ENCODE measurements around the gene EPHA7. TPM values are rescaled to one million over a fixed set of nuclear protein-coding genes. Genes with fewer than 3 reads are reported as not detected.

The EPHA7 gene
- total RNA-seq, 4 donors from 2014 or later, result under 0.01 to 0.39 (median 0.21) TPM

DNA sequence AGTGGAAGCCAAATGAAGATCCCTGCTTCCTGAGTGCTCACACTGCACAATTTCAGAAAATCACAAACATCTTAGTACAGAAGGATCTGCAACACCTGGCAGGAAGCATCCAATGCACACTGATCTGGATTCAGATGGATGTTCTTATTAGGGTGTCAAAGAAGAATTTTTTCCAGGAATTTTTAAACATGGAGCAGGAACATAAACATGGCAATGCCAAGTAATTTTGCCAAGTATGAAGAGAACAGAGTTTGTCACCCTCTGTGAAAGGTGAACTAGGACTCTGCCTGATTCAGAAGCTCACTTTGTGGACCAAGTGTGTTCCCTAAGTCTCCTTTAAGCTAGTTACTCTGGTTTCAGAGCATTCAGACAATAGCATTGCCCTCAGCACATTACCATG, 208.5 kb downstream of the EPHA7 start:
- no peak for TF ChIP-seq POLR2A (IDR thresholded peaks at IDR 0.05)
- TF ChIP-seq CTCF (IDR thresholded peaks at IDR 0.05), result no peak
- H3K27me3 ChIP-seq, result no peaks in the 10 kb centered on the region
- no peak for DNase-seq
- no peak overlapping the region for H3K4me3 ChIP-seq (replicated peaks in 1 of 3)
- no peaks in the 10 kb centered on the region for H3K36me3 ChIP-seq
- no peaks in the 10 kb centered on the region for H3K9me3 ChIP-seq
- no peaks in the 10 kb centered on the region for H3K4me1 ChIP-seq
- no peak overlapping the region for H3K27ac ChIP-seq
- intact Hi-C loops (cut with DNase I), result no loop called here

GRCh38 chr6:93209358-93209757, 210.0 kb downstream of the EPHA7 start:
- Histone ChIP-seq H3K4me1 (no peaks in the 10 kb centered on the region), H3K36me3 (no peaks in the 10 kb centered on the region), H3K4me3 (replicated peaks in 1 of 3) (no peak overlapping the region), H3K9me3 (no peaks in the 10 kb centered on the region), H3K27me3 (no peaks in the 10 kb centered on the region), H3K27ac (no peak overlapping the region)
- 69 to 77% methylated on average over 4 of the region's 4 CpGs for WGBS, 2 donors
- intact Hi-C loops (cut with DNase I), result no loop called here
- TF ChIP-seq CTCF (IDR thresholded peaks at IDR 0.05) (no peak), POLR2A (IDR thresholded peaks at IDR 0.05) (no peak)
- no peak for DNase-seq

DNA sequence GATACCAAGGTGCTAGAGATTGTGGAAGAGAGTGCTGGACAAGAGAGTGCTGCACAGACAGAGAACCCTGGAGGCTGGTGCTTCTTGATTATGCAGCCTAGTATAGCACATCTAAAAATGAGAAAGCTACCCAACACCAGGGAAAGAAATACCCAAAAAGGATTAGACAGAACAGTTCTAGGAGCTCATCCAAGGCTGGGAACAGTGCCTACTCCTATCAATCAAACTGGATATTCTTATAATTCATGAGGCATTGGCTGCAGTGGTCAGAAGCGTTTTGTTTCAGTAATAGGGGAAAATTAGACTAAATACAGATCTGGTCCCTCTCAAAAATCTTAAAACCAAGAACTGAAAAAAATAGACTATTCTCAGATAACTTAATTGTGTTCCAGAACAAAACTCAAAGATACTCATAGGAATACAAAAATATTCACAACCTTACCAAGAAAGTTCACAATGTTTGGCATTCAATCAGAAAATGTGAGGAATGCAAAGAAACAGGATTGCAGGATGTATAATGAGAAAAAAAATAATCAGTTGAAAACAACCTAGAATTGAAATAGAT, 222.9 kb downstream of the EPHA7 start:
- no peaks in the 10 kb centered on the region for H3K36me3 ChIP-seq
- H3K27me3 ChIP-seq, result no peaks in the 10 kb centered on the region
- intact Hi-C loops (cut with DNase I), result no loop called here
- 59 to 78% methylated on average over 1 of the region's 1 CpG for WGBS, 2 donors
- no peak overlapping the region for H3K4me3 ChIP-seq (replicated peaks in 1 of 3)
- H3K4me1 ChIP-seq, result no peaks in the 10 kb centered on the region
- DNase-seq, result no peak
- TF ChIP-seq POLR2A (IDR thresholded peaks at IDR 0.05) (no peak), CTCF (IDR thresholded peaks at IDR 0.05) (no peak)
- H3K9me3 ChIP-seq, result no peaks in the 10 kb centered on the region
- H3K27ac ChIP-seq, result no peak overlapping the region

DNA sequence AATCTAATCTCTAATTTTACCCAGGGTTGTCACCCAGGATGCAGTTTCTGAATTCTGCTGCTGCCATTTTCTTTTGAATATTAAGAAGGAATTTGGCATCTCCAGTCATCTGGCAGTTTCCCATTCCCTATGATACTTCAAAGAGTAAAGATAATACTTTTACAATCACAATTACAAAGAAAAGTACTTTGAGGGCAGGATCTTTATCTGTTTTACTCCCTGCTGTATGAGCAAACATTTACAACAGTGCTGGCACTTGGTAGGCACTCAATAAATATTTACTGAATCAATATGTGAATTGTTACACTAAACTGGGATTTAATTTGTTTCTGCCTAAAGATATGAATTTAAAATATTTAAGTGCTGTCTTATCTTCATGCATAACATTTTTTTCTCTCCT, 224.9 kb downstream of the EPHA7 start:
- no peaks in the 10 kb centered on the region for H3K4me1 ChIP-seq
- no peak for DNase-seq

DNA sequence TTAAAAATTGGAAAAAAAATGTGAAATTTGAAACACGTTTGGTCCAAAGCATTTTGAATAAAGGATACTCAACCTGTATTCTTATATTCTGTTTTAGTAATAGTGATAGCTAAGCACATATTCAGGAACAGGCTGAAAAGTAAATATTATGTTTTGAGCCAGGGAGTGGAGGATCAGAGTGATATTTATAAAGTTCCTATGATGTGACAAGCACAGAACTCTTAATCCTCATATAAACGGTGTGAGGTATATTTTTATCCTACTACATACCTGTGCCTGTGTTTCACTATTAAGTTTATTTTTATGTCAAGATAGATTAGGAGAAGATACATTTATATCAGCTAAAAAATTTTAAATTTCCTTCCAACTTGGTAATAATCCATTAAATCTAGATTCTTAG, 225.5 kb downstream of the EPHA7 start:
- TF ChIP-seq CTCF (IDR thresholded peaks at IDR 0.05) (no peak), POLR2A (IDR thresholded peaks at IDR 0.05) (no peak)
- Histone ChIP-seq H3K4me3 (replicated peaks in 1 of 3) (no peak overlapping the region), H3K27me3 (no peaks in the 10 kb centered on the region), H3K27ac (no peak overlapping the region), H3K4me1 (no peaks in the 10 kb centered on the region), H3K36me3 (no peaks in the 10 kb centered on the region), H3K9me3 (no peaks in the 10 kb centered on the region)
- intact Hi-C loops (cut with DNase I), result no loop called here
- DNase-seq, result no peak
- WGBS, 2 donors, result 74 to 76% methylated on average over 2 of the region's 2 CpGs

More for the DNA sequence above, 224.9 kb downstream of the EPHA7 start:
- Histone ChIP-seq H3K4me3 (replicated peaks in 1 of 3) (no peak overlapping the region), H3K27ac (no peak overlapping the region), H3K9me3 (no peaks in the 10 kb centered on the region), H3K27me3 (no peaks in the 10 kb centered on the region), H3K36me3 (no peaks in the 10 kb centered on the region)
- intact Hi-C loops (cut with DNase I), result no loop called here
- TF ChIP-seq POLR2A (IDR thresholded peaks at IDR 0.05) (no peak), CTCF (IDR thresholded peaks at IDR 0.05) (no peak)

All from thyroid gland (tissue), 4 donors.